IMR-90 (cell line): ENCODE data around the gene RGP1. TPM values are rescaled to one million over a fixed set of nuclear protein-coding genes. Genes with fewer than 3 reads are reported as not detected.
A peak's percentile ranks its signal among the peaks of the same experiment; 100 is the strongest.

Source experiments
- ATAC-seq: fragments of 200-7000 bp; cut with Tn5 transposase; 2 replicates; pipeline ENCODE4 v1.9.1; 2020; ENCODE audit warnings: low read depth, mild to moderate bottlenecking, moderate library complexity
- BruUV-seq: library from RNA; stranded (reverse); fragments of 400-500 nt; replicated peaks from 2 replicates; lab custom pipeline; 2021; lab: Mats Ljungman, UMichigan
- CTCF ChIA-PET: fragments of 300-600 bp; formaldehyde crosslinking; extraction: SDS; loops from one replicate; lab custom pipeline; 2021; ENCODE audit warnings: antibody characterized with exemption; lab: Yijun Ruan, JAX
- POLR2A ChIA-PET: fragments of 300-600 bp; sonication (Branson Sonifier 250); formaldehyde crosslinking; loops from one replicate; lab custom pipeline; 2022; ENCODE audit warnings: antibody characterized with exemption; ENCODE audit not compliant: unreplicated experiment; lab: Charles Lee
- DNase-seq: peaks from one replicate; pipeline ENCODE4 v3.0.0; 2013
- H2AFZ ChIP-seq: replicated peaks from 2 replicates; pipeline ENCODE3; 2013; ENCODE audit warnings: low read length, mild to moderate bottlenecking; ENCODE audit not compliant: poor library complexity
- H2AK5ac ChIP-seq: 2 replicates; pipeline ENCODE4 v1.6.1; 2013; ENCODE audit warnings: low read depth, low read length, inconsistent platforms
- H2AK9ac ChIP-seq: replicated peaks from 2 replicates; pipeline ENCODE3; 2013; ENCODE audit warnings: mild to moderate bottlenecking, low read depth, low read length, moderate library complexity; ENCODE audit not compliant: poor library complexity
- H2BK120ac ChIP-seq: 2 replicates; pipeline ENCODE4 v1.6.1; 2013; ENCODE audit warnings: low read depth, low read length, inconsistent platforms
- H2BK15ac ChIP-seq: 3 replicates; pipeline ENCODE4 v1.6.1; 2013; ENCODE audit warnings: low read depth, low read length, inconsistent platforms
- H2BK20ac ChIP-seq: 2 replicates; pipeline ENCODE4 v1.6.1; 2013; ENCODE audit warnings: low read depth, mild to moderate bottlenecking, inconsistent platforms, low read length, moderate library complexity
- H2BK5ac ChIP-seq: 2 replicates; pipeline ENCODE4 v1.6.1; 2013; ENCODE audit warnings: mild to moderate bottlenecking, low read depth, low read length, inconsistent platforms; ENCODE audit not compliant: poor library complexity, severe bottlenecking
- H3K14ac ChIP-seq: replicated peaks from 2 replicates; pipeline ENCODE4 v1.6.1; 2013; ENCODE audit warnings: low read depth, low read length, inconsistent platforms
- H3K18ac ChIP-seq: 2 replicates; pipeline ENCODE4 v1.6.1; 2013; ENCODE audit warnings: low read depth, low read length, control low read depth
- H3K23ac ChIP-seq: 2 replicates; pipeline ENCODE4 v1.6.1; 2013; ENCODE audit warnings: low read depth, low read length, inconsistent platforms
- H3K27ac ChIP-seq: 2 replicates; pipeline ENCODE4 v1.5.1; 2013; ENCODE audit warnings: mild to moderate bottlenecking, control low read depth, low read length; ENCODE audit not compliant: insufficient read depth
- H3K27me3 ChIP-seq: 2 replicates; pipeline ENCODE4 v1.6.1; 2013; ENCODE audit warnings: low read length; ENCODE audit not compliant: control insufficient read depth, insufficient read depth
- H3K36me3 ChIP-seq: 2 replicates; pipeline ENCODE4 v1.6.1; 2013; ENCODE audit warnings: low read length, mixed read lengths; ENCODE audit not compliant: control insufficient read depth, insufficient read depth
- H3K4ac ChIP-seq: 2 replicates; pipeline ENCODE4 v1.6.1; 2013; ENCODE audit warnings: low read depth, low read length, inconsistent platforms
- H3K4me1 ChIP-seq: 2 replicates; pipeline ENCODE4 v1.6.1; 2013; ENCODE audit warnings: low read length, mixed read lengths; ENCODE audit not compliant: control insufficient read depth, insufficient read depth
- H3K4me2 ChIP-seq: 2 replicates; pipeline ENCODE4 v1.6.1; 2013; ENCODE audit warnings: low read depth, mild to moderate bottlenecking, control low read depth, low read length, moderate library complexity
- H3K4me3 ChIP-seq: 2 replicates; pipeline ENCODE4 v1.5.1; 2013; ENCODE audit warnings: low read depth, mild to moderate bottlenecking, control low read depth, low read length, moderate library complexity; ENCODE audit not compliant: insufficient read depth
- H3K56ac ChIP-seq: 2 replicates; pipeline ENCODE4 v1.6.1; 2013; ENCODE audit warnings: low read length, inconsistent platforms; ENCODE audit not compliant: insufficient read depth; ENCODE audit errors: extremely low read depth
- H3K79me1 ChIP-seq, 2 experiments: 2 replicates each; pipeline ENCODE4 v1.6.1; 2013; ENCODE audit warnings: low read length in 2 of 2, inconsistent platforms in 1 of 2, low read depth in 1 of 2
- H3K9ac ChIP-seq: 2 replicates; pipeline ENCODE4 v1.6.1; 2013; ENCODE audit warnings: low read depth, low read length, control low read depth
- H3K9me1 ChIP-seq: 2 replicates; pipeline ENCODE4 v1.6.1; 2013; ENCODE audit warnings: low read length, inconsistent platforms; ENCODE audit not compliant: insufficient read depth
- H3K9me3 ChIP-seq: 2 replicates; pipeline ENCODE4 v1.6.1; 2013; ENCODE audit warnings: low read length; ENCODE audit not compliant: control insufficient read depth, insufficient read depth
- H4K20me1 ChIP-seq: 2 replicates; pipeline ENCODE4 v1.6.1; 2013; ENCODE audit warnings: low read length, inconsistent platforms; ENCODE audit not compliant: insufficient read depth
- H4K5ac ChIP-seq: 2 replicates; pipeline ENCODE4 v1.6.1; 2013; ENCODE audit warnings: mild to moderate bottlenecking, low read depth, low read length, control low read depth
- H4K8ac ChIP-seq, 2 experiments: 2 replicates each; pipeline ENCODE4 v1.6.1; 2013; ENCODE audit warnings: low read depth in 2 of 2, low read length in 2 of 2, control low read depth in 1 of 2, inconsistent platforms in 1 of 2
- H4K91ac ChIP-seq: 2 replicates; pipeline ENCODE4 v1.6.1; 2013; ENCODE audit warnings: low read depth, low read length, inconsistent platforms; ENCODE audit not compliant: insufficient read depth
- BHLHE40 ChIP-seq: fragments of 150-350 bp; IDR thresholded peaks from 2 replicates; pipeline ENCODE4 v1.6.1; 2016; ENCODE audit warnings: mild to moderate bottlenecking, low read depth, low read length
- CEBPB ChIP-seq: IDR thresholded peaks from 2 replicates; pipeline ENCODE4 v1.6.1; 2012; ENCODE audit warnings: low read depth, low read length, improper control_type of control experiment
- CHD1 ChIP-seq: IDR thresholded peaks from 2 replicates; pipeline ENCODE4 v1.6.1; 2012; ENCODE audit warnings: low read depth, low read length, improper control_type of control experiment
- CTCF ChIP-seq: conservative IDR thresholded peaks from 2 replicates; pipeline ENCODE4 v1.5.1; 2012; ENCODE audit warnings: mild to moderate bottlenecking, low read depth, low read length, improper control_type of control experiment
- ELK1 ChIP-seq: fragments of 150-350 bp; IDR thresholded peaks from 2 replicates; pipeline ENCODE4 v1.6.1; 2016; ENCODE audit warnings: low read depth, mild to moderate bottlenecking, low read length, moderate library complexity, borderline replicate concordance
- FOS ChIP-seq: fragments of 150-350 bp; IDR thresholded peaks from 2 replicates; pipeline ENCODE4 v1.6.1; 2016; ENCODE audit warnings: low read depth, low read length
- MAFK ChIP-seq: IDR thresholded peaks from 2 replicates; pipeline ENCODE4 v1.6.1; 2012; ENCODE audit warnings: low read depth, low read length, improper control_type of control experiment
- MAZ ChIP-seq: IDR thresholded peaks from 2 replicates; pipeline ENCODE4 v1.6.1; 2012; ENCODE audit warnings: low read depth, mild to moderate bottlenecking, low read length, improper control_type of control experiment, moderate library complexity, borderline replicate concordance
- MXI1 ChIP-seq: IDR thresholded peaks from 2 replicates; pipeline ENCODE4 v1.6.1; 2012; ENCODE audit warnings: low read depth, mild to moderate bottlenecking, low read length, moderate library complexity, borderline replicate concordance
- NFE2L2 ChIP-seq: fragments of 150-350 bp; IDR thresholded peaks from 2 replicates; pipeline ENCODE4 v1.6.1; 2016; ENCODE audit warnings: low read depth, mild to moderate bottlenecking, low read length
- POLR2A ChIP-seq: IDR thresholded peaks from 2 replicates; pipeline ENCODE4 v1.6.1; 2012; ENCODE audit warnings: mild to moderate bottlenecking, low read depth, low read length
- RAD21 ChIP-seq: IDR thresholded peaks from 2 replicates; pipeline ENCODE4 v1.6.1; 2012; ENCODE audit warnings: low read length, improper control_type of control experiment
- RCOR1 ChIP-seq: IDR thresholded peaks from 2 replicates; pipeline ENCODE4 v1.6.1; 2012; ENCODE audit warnings: mild to moderate bottlenecking, low read length, improper control_type of control experiment; ENCODE audit not compliant: insufficient replicate concordance
- RFX5 ChIP-seq: IDR thresholded peaks from 2 replicates; pipeline ENCODE4 v1.8.0; 2012; ENCODE audit warnings: low read depth, mild to moderate bottlenecking, low read length, moderate library complexity
- SMC3 ChIP-seq: fragments of 150-350 bp; IDR thresholded peaks from 2 replicates; pipeline ENCODE4 v1.6.1; 2016; ENCODE audit warnings: low read depth, mild to moderate bottlenecking, antibody characterized with exemption, low read length, moderate library complexity
- USF2 ChIP-seq: fragments of 150-350 bp; IDR thresholded peaks from 2 replicates; pipeline ENCODE4 v1.6.1; 2017; ENCODE audit warnings: mild to moderate bottlenecking, antibody characterized with exemption, low read length, low read depth
- WGBS, 2 experiments: methylation state at CpG; one replicate each; pipeline versions ENCODE4 v1.1.5 to v1.1.7; 2013; ENCODE audit warnings: missing lambda C conversion rate in 2 of 2; ENCODE audit not compliant: insufficient read length in 1 of 2; ENCODE audit errors: extremely low coverage in 2 of 2; 5-methylcytosine and 5-hydroxymethylcytosine counted together
- dilution Hi-C: fragments of 300-500 bp; cut with HindIII; formaldehyde crosslinking; loops from one replicate; pipeline ENCODE4 v1.14.3; 2018; ENCODE audit warnings: low sequenced_read_pairs; ENCODE audit not compliant: unreplicated experiment
- in situ Hi-C: fragments of 300-500 bp; cut with MboI; formaldehyde crosslinking; loops from 3 replicates; pipeline ENCODE4 v1.14.3; 2019; ENCODE audit warnings: low sequenced_read_pairs, inconsistent platforms, mixed read lengths
- intact Hi-C: fragments of 100-400 bp; cut with micrococcal nuclease; formaldehyde crosslinking; loops from 2 replicates; pipeline ENCODE4 v1.10.0; 2022
- polyA plus RNA-seq, 3 experiments: library from polyadenylated mRNA; depleted of rRNA; stranded (reverse); fragments of >200 nt; gene quantifications; 2 replicates each; pipeline ENCODE4 v1.2.3, GENCODE V29; 2012; ENCODE audit warnings: low replicate concordance in 1 of 3
- total RNA-seq: library from RNA; depleted of rRNA; stranded (reverse); fragments of >200 nt; gene quantifications from 2 replicates; pipeline ENCODE4 v1.2.3, GENCODE V29; 2012

Gene RGP1
- total and polyA plus RNA-seq, 2 of the 4 experiments (the other 2 are of a cell fraction), result 10.2 to 14.3 TPM

GRCh38 chr9:35806101-35806500 lies 57.0 kb downstream of the RGP1 start:
- no peak overlapping the region for H4K5ac ChIP-seq
- H3K27me3 ChIP-seq, result no peaks in the 10 kb centered on the region
- H4K8ac ChIP-seq, result no peak overlapping the region
- H3K36me3 ChIP-seq, result peaks cover 43% of the 10 kb centered on the region
- ChIA-PET POLR2A (no interaction called here), CTCF (no interaction called here)
- no peak overlapping the region for H2AK5ac ChIP-seq
- DNase-seq (no peak), ATAC-seq (no peak)
- intact Hi-C loops (no loop called here), in situ Hi-C loops (no loop called here), dilution Hi-C loops (no loop called here)
- H3K79me1 ChIP-seq, result no peaks in the 10 kb centered on the region
- no peaks in the 10 kb centered on the region; the same call in 1 of the 2 replicates for H3K9me1 ChIP-seq
- H2BK20ac ChIP-seq, result no peak overlapping the region
- BruUV-seq, result no TSS peak
- H3K9me3 ChIP-seq, result no peaks in the 10 kb centered on the region
- H4K20me1 ChIP-seq, result no peaks in the 10 kb centered on the region
- no peak overlapping the region for H3K18ac ChIP-seq
- no peaks in the 10 kb centered on the region for H3K4me1 ChIP-seq
- H3K9ac ChIP-seq, result no peak overlapping the region
- H2BK5ac ChIP-seq, result no peak overlapping the region
- peak overlapping the region; percentile 8 for H2AK9ac ChIP-seq
- no peak overlapping the region for H2BK120ac ChIP-seq
- no peak overlapping the region for H4K91ac ChIP-seq
- H2BK15ac ChIP-seq, result no peak overlapping the region
- TF ChIP-seq NFE2L2, result no peak
- TF ChIP-seq ELK1, result no peak
- no peak for TF ChIP-seq MXI1
- no peak for TF ChIP-seq FOS
- no peak for TF ChIP-seq POLR2A
- TF ChIP-seq CTCF, result no peak
- no peak for TF ChIP-seq MAZ
- TF ChIP-seq RCOR1, result no peak
- no peak for TF ChIP-seq CHD1
- no peak for TF ChIP-seq USF2
- TF ChIP-seq BHLHE40, result no peak
- no peak for TF ChIP-seq SMC3
- TF ChIP-seq RFX5, result no peak
- TF ChIP-seq MAFK, result no peak
- TF ChIP-seq RAD21, result no peak
- no peak for TF ChIP-seq CEBPB
- no peak overlapping the region for H2AFZ ChIP-seq
- H3K27ac ChIP-seq, result no peak overlapping the region
- H3K14ac ChIP-seq, result no peak overlapping the region
- no peak overlapping the region for H3K56ac ChIP-seq
- H3K4ac ChIP-seq, result no peak overlapping the region
- 100% methylated on average over 6 of the region's 8 CpGs; no CpG with 5 or more reads in 1 of the 2 experiments for WGBS, 2 experiments
- H3K4me3 ChIP-seq, result no peak overlapping the region
- no peak overlapping the region for H3K4me2 ChIP-seq
- no peak overlapping the region for H3K23ac ChIP-seq
